Stimulated activated CD4-positive, alpha-beta T cell treated with anti-CD3 and anti-CD28 coated beads, TNF-alpha, amount 100 ng/mL, for 48 hours (primary cell): ENCODE data around the gene EFS.
"Not testable (repeated sequence)": the region's sequence is repeated elsewhere in the genome, so short reads cannot be mapped to it uniquely, and the experiment has no call there.

ENCODE experiments used
- DNase-seq, 3 donors: peaks; one replicate each; pipeline ENCODE4 v3.0.0-alpha.2; 2020; ENCODE audit warnings: low read depth in 3 of 3

Gene EFS

DNA sequence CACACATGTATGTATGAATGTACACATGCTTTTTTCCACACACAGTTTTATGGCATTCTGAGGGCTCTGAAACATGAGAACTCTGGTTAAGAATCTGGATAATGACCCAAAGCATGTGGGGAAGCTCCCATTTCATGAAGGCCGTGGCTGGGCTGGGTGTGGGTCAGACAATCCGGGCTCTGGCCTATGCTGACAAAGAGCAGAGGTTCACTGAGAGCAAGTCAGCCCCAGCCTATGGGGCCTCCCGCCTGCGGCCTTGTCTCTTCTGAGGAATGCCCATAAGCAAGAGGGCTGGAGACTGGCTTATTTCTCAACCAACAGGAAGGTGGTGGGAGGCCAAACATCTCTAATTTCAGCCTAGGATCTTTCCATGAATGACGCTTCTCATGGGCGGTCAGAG is 34.6 kb upstream of the EFS start:
- DNase-seq, result no peak

- DNase-seq, result no peak
Measured at GRCh38 chr14:23399136-23399535, 34.2 kb upstream of the EFS start.

DNA sequence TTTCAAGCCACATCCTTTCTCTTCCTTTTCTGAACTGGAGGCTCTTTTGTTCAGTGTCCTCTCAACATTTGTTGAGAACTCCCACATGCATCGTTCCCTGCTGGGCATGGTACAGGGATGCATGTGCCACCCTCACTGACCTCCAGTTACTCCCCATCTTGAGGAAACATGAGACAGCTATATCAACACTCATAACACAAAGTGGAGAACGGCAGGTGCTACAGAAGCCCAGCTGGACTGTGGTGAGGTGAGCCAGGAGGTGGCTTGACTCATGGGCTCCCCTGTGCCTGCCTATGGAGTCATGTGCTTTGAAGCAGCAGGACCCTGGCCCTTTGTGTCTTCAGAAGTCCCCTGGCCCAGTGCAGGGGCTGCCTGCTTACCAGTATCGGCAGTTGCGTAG is 33.4 kb upstream of the EFS start:
- DNase-seq, result no peak

DNA sequence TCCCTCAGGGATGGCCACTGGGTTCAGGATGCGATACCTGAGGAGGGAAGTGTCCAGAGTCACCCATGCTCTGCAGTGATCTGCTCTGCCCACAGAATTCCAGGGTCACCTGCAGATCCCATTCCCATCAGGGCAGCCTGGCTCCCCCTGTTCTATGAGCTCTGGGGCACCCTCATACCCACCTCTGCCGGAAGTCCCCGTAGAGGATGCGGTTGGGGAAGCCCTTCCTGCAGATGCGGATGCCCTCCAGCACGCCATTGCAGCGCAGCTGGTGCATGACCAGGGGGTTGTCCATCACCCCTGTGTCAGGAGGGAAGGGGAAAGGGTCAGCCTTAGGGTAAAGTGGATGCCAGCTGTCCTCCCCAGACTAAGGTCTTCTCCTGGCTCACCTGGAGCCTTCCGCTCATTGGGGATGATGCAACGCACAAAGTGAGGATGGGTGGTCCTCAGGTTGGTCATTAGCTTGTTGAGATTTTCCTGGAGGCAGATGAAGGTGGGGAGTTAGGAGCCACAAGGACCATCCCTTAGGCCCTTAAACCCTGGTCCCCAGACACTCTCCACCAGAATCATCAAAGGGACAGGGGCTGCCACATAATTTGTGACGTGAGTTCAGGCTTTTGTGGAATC is 31.9 kb upstream of the EFS start:
- no peak for DNase-seq

GRCh38 chr14:23396126-23396525 is 31.2 kb upstream of the EFS start:
- no peak for DNase-seq

DNA sequence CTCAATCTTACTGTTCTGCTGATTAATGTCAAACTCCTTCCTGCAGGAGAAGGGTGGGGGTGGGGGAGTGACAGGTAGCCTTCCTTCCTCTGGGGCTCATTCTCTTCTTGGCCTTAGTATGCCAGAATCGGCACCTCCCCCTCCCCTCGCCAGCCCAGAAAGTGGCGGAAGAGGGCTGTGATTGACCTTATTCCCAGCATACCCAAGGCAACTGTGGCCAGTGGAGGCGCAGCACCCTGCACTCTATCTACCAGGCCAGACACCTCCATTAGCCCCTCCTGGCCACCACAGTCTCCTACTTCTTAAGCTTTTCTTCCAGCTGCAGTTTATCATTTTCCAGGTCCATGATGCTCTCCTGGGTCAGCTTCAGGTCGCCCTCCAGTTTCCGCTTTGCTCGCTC is 27.6 kb upstream of the EFS start:
- no peak for DNase-seq

DNA sequence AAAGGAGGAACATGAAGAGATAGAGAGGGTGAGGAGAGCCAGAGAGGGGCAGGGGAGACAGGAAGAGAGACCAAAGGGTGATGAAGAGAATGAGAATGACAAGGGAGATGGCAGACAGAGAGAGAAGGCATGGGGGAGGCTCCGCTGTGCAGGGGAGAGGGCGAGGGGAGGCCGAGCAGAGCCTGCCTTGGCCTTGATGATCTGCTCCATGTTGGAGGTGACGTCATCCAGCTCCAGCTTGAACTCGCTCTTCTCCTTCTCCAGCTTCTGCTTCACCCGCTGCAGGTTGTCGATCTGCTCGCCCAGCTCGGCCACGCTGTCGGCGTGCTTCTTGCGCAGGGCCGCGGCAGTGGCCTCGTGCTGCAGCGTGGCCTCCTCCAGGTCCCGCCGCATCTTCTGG is 24.9 kb upstream of the EFS start:
- DNase-seq, result not testable (repeated sequence)

DNA sequence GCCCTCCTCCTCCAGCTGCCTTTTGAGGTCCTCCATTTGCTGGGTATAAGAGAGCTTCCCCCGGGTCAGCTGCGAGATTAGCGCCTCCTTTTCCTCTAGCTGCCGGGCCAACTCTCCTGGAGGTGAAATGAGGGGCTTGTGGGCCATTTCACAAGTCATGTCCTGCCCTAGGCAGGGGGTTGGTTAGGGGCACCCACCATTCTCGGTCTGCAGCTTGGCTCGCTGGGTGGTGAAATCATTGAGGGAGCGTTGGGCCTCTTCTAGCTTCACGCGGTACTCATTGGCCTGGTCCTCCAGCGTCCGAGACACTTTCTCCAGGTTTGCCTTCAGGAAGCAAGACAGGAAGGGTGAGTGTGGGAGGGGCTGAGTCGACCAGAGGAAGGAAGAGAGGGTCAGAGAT is 24.4 kb upstream of the EFS start:
- DNase-seq, result no peak

DNA sequence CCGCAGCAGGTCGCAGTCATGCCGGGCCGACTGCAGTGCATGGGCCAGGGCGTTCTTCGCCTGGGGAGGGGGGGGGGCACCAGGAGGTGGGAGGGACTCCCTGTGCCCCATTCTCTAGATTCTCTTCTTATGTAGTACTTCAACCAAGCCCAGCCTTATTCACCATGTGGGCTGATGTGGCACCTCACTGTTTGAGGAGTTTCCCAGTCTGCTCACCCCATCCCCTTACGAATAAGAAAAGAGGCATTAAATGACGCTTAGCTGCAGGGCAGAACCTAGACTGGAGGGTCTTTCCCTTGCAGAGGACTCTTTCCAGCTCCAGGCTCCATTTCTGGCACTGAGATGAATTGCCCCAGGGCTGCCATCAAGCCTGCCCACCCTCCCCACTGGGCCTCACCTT is 24.0 kb upstream of the EFS start:
- no peak for DNase-seq

DNA sequence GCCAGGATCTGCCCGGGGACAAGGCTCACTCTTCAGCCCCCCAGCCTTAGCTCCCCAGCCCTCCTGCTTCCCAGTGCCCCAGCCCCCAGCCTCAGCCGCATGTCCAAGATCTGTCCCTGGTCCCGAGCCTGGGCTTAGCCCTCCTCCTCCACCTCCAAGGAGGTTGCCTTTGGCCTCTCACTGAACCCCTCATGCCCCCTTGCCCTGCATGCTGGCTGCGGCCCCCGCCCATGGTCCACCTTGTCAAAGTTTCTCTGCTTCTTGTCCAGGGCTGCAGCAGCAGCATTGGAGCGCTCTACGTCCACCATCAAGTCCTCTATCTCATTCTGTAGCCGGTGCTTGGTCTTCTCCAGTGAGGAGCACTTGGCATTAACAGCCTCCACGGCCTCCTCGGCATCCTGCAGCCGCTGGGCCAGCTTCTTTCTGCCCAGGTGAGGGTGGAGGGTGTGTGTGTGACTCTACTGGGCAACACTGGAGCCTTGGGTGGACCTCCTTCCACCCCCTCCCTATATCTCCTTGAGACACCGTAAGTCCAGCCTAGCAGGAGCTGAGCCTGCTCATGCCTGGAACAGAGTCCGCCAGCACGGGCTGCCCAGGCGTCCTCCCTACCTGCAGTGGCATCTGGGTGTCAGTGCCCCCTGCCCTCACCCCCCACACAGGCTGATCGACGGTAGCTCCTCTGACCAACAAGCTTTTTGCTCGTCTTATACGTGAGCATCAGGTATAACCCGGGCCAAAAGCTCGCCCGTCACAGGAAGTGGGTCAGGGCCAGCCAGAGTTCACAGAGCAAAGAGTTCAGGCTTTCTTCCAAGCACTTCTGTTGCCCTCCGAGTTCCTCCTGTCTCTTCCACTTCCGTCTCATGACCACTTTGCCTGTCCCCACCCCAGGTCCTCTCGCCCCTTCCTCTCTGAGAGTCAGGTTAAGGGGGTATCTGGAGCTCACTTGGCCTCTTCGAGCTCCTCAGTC is 23.2 kb upstream of the EFS start:
- no peak for DNase-seq

DNA sequence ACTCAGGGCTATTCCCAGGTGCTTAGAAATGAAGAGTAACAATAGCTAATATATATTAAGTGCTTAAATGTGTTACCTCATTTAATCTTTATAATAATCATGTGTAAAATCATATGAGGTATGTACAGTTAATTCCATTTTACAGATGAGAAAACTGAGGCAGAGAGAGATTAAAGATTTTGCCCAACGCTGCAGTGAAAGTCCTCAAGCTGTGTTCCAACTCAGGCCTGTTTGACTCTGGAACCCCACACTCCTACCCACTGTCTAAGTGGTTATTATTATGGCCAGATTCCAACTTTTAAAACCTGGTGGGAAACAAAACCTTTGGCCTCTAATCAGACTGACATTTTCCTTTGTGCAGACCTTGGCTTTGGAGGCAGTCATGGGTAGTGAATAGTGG is 22.0 kb upstream of the EFS start:
- DNase-seq, result no peak

GRCh38 chr14:23386266-23386657 is 21.3 kb upstream of the EFS start:
- DNase-seq, result not testable (repeated sequence)

- no peak for DNase-seq
Measured at GRCh38 chr14:23385642-23386265, 20.8 kb upstream of the EFS start.

DNA sequence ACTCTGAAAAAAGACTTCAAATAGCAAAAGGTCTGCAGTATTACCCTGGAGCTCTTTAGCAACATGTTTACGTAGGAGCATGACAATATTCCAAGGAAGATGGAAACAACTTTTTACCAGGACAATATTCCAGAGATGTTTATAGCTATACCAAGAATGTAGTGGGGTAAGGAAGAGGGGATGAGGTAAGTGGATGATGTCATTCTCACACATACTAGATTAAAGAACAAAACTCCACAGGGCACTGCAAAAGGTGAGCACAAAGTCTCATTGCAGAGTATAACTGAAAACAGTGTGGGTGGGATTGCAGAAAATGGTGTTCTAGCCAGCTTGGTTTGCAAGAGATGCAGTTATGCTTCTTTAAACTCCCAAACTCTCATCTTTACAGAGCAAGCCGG is 20.3 kb upstream of the EFS start:
- DNase-seq, result no peak

DNA sequence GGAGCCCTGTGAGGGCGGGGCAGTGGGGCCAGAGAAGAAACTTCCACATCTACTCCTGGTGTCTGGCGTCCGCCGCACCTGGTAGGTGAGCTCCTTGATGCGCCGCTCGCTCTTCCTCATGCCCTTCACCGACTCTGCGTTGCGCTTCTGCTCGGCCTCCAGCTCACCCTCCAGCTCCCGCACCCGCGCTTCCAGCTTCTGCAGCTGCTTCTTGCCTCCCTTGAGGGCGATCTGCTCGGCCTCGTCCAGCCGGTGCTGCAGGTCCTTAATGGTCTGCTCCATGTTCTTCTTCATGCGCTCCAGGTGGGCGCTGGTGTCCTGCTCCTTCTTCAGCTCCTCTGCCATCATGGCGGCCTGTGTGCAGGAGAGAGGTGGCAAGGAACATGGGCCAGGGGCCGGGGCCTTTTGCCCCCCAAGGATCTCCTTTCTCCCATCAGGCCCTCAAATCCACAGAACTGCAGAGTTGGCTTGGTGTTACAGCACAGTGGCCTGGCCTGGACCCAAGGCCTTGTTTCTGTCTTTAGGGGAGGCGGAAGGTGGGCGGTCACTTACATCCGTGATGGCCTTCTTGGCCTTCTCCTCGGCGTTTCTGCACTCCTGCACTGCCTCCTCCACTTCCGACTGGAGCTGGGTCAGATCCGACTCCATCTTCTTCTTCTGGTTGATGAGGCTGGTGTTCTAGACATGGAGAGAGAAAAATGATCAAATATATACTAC is 19.6 kb upstream of the EFS start:
- DNase-seq, result no peak

- no peak for DNase-seq
Measured at GRCh38 chr14:23382731-23383440, 17.9 kb upstream of the EFS start.

- DNase-seq, result no peak
Measured at GRCh38 chr14:23382276-23382675, 17.3 kb upstream of the EFS start.

- DNase-seq, result no peak
Measured at GRCh38 chr14:23381871-23382270, 16.9 kb upstream of the EFS start.

GRCh38 chr14:23380976-23381375 is 16.0 kb upstream of the EFS start:
- no peak for DNase-seq

DNA sequence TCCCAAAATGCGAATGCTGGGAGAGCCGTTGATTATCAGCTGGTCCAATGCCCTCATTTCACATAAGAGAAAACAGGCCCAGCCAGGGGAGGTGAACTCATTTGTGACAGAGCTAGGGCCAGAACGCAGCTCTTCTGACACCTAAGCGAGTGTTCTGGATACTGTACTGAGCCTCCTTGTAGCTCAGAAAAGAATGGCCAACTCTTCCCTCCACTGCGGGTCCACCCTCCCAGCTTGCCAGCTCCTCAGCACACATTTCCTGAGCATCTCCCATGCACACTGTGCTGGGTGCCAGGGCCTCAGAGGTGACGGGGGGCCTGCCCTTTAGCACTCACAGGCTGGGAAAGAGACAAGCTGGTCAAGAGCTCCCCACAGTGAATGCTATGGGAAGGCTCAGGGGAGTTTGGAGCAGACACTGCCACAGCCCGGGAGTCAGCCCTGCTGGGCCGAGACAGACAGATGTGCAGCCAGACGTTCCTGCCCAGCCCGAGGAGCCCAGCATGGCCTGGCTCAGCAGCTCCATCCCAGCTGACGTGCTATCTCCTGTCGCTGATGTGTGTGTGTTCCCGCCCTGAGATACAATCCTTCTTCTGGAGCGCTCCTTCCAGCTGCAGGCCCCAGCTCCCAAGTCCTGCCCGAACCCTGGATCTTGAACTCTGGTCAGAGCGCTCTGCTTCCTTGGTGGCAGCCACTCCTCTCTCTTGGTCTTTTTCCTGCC is 15.4 kb upstream of the EFS start:
- no peak for DNase-seq
